TTC549 (cell line): ENCODE results near the gene GPR87.

Source experiments
- FAIRE-seq: peaks from 2 replicates; lab custom pipeline; 2012; peaks lifted over from hg19 to GRCh38; lab: Jason Lieb, UNC

GPR87 gene

GRCh38 chr3:151281671-151282324 is 34.8 kb downstream of the GPR87 start:
- FAIRE-seq = no peak

- FAIRE-seq = no peak
Measured at GRCh38 chr3:151278230-151278629, 38.4 kb downstream of the GPR87 start, which contains the start of gene P2RY14. TSS of gene P2RY14 (minus strand) at chr3:151278542. CDS start at chr3:151214316, 64,226 bp downstream.

- FAIRE-seq = no peak
Measured at GRCh38 chr3:151276687-151277042, 40.0 kb downstream of the GPR87 start.

- no peak for FAIRE-seq
Measured at GRCh38 chr3:151276038-151276686, 40.5 kb downstream of the GPR87 start.

GRCh38 chr3:151275091-151275490 is 41.5 kb downstream of the GPR87 start:
- FAIRE-seq = no peak

GRCh38 chr3:151269631-151270030 is 47.0 kb downstream of the GPR87 start:
- no peak for FAIRE-seq

- FAIRE-seq = no peak
Measured at GRCh38 chr3:151268267-151269235, 48.1 kb downstream of the GPR87 start.

- FAIRE-seq = no peak
Measured at GRCh38 chr3:151267066-151267465, 49.6 kb downstream of the GPR87 start.

- no peak for FAIRE-seq
Measured at GRCh38 chr3:151265866-151266265, 50.8 kb downstream of the GPR87 start.

- FAIRE-seq = no peak
Measured at GRCh38 chr3:151265166-151265565, 51.5 kb downstream of the GPR87 start.

GRCh38 chr3:151264605-151265004 is 52.0 kb downstream of the GPR87 start:
- no peak for FAIRE-seq

GRCh38 chr3:151262871-151263525 is 53.6 kb downstream of the GPR87 start:
- no peak for FAIRE-seq

GRCh38 chr3:151259664-151260063 is 57.0 kb downstream of the GPR87 start:
- FAIRE-seq = no peak

- FAIRE-seq = no peak
Measured at GRCh38 chr3:151256749-151257148, 59.9 kb downstream of the GPR87 start.

- no peak for FAIRE-seq
Measured at GRCh38 chr3:151248772-151249337, 67.8 kb downstream of the GPR87 start.
